Upper lobe of right lung (tissue), 1 donor: Measurements from ENCODE around the gene AGFG1. TPM values are rescaled to one million over a fixed set of nuclear protein-coding genes. Genes with fewer than 3 reads are reported as not detected.

Experiments used
- ATAC-seq: fragments of 200-7000 bp; cut with Tn5 transposase; one replicate; pipeline ENCODE4 v1.9.1; 2020; ENCODE audit warnings: mild to moderate bottlenecking, moderate library complexity
- DNase-seq: peaks from one replicate; pipeline ENCODE4 v3.0.0-alpha.2; 2020
- H3K27ac ChIP-seq: fragments of 200-600 bp; one replicate; pipeline ENCODE4 v1.8.0; 2022
- H3K27me3 ChIP-seq: fragments of 200-600 bp; one replicate; pipeline ENCODE4 v1.8.0; 2022; ENCODE audit warnings: mild to moderate bottlenecking
- H3K36me3 ChIP-seq: fragments of 200-600 bp; one replicate; pipeline ENCODE4 v1.8.0; 2022
- H3K4me1 ChIP-seq: fragments of 200-600 bp; one replicate; pipeline ENCODE4 v1.8.0; 2022
- H3K4me3 ChIP-seq: fragments of 200-600 bp; one replicate; pipeline ENCODE4 v1.8.0; 2022; ENCODE audit warnings: mild to moderate bottlenecking
- H3K9me3 ChIP-seq: fragments of 200-600 bp; one replicate; pipeline ENCODE4 v1.8.0; 2022
- CTCF ChIP-seq: fragments of 200-600 bp; IDR thresholded peaks from one replicate; pipeline ENCODE4 v1.8.0; 2022; ENCODE audit warnings: antibody characterized with exemption
- intact Hi-C: fragments of 100-400 bp; cut with DNase I; formaldehyde crosslinking; loops from one replicate; pipeline ENCODE4 v1.11.0; 2022
- total RNA-seq: library from RNA; stranded (reverse); fragmentation: NEBNext Ultra II Directional; extraction: Animal tissue kit (Norgen Biotek cat#: 25700); gene quantifications from one replicate; pipeline ENCODE4 v1.2.1, GENCODE V29; 2021
- donor health status: DM: no; HTN: yes; CAD: no; lungs with severe emphysema.

Gene AGFG1
- total RNA-seq, 1 donor from 2014 or later = 92.9 TPM

- H3K4me1 ChIP-seq = peaks cover 20% of the 10 kb centered on the region
- no peaks in the 10 kb centered on the region for H3K27me3 ChIP-seq
- H3K9me3 ChIP-seq = no peaks in the 10 kb centered on the region
- no peak overlapping the region for H3K27ac ChIP-seq
- DNase-seq = no peak
- H3K36me3 ChIP-seq = no peaks in the 10 kb centered on the region
- no peak for ATAC-seq
- H3K4me3 ChIP-seq = no peak overlapping the region
- no peak for TF ChIP-seq CTCF
- intact Hi-C loops = no loop called here
Observed at GRCh38 chr2:227486688-227487087, 14.7 kb downstream of the AGFG1 start.

- no peak overlapping the region for H3K27ac ChIP-seq
- peaks cover 8% of the 10 kb centered on the region for H3K36me3 ChIP-seq
- H3K9me3 ChIP-seq = no peaks in the 10 kb centered on the region
- ATAC-seq (no peak), DNase-seq (no peak)
- no peak overlapping the region for H3K4me3 ChIP-seq
- intact Hi-C loops = no loop called here
- peaks cover 16% of the 10 kb centered on the region for H3K4me1 ChIP-seq
- H3K27me3 ChIP-seq = no peaks in the 10 kb centered on the region
- TF ChIP-seq CTCF = no peak
Observed at GRCh38 chr2:227488045-227488444, 16.1 kb downstream of the AGFG1 start.

- no peak for ATAC-seq
- TF ChIP-seq CTCF = no peak
- intact Hi-C loops = no loop called here
- no peak for DNase-seq
- Histone ChIP-seq H3K27ac (no peak overlapping the region), H3K4me1 (peaks cover 10% of the 10 kb centered on the region), H3K27me3 (no peaks in the 10 kb centered on the region), H3K9me3 (no peaks in the 10 kb centered on the region), H3K4me3 (no peak overlapping the region), H3K36me3 (peaks cover 17% of the 10 kb centered on the region)
Observed at GRCh38 chr2:227491386-227491785, 19.4 kb downstream of the AGFG1 start.

GRCh38 chr2:227493524-227493923, 21.6 kb downstream of the AGFG1 start:
- H3K27ac ChIP-seq = no peak overlapping the region
- peaks cover 12% of the 10 kb centered on the region for H3K4me1 ChIP-seq
- peaks cover 17% of the 10 kb centered on the region for H3K36me3 ChIP-seq
- intact Hi-C loops = no loop called here
- ATAC-seq (no peak), DNase-seq (no peak)
- no peaks in the 10 kb centered on the region for H3K27me3 ChIP-seq
- no peaks in the 10 kb centered on the region for H3K9me3 ChIP-seq
- H3K4me3 ChIP-seq = no peak overlapping the region
- TF ChIP-seq CTCF = no peak

GRCh38 chr2:227497158-227497557, 25.2 kb downstream of the AGFG1 start:
- intact Hi-C loops = no loop called here
- Histone ChIP-seq H3K27ac (no peak overlapping the region), H3K9me3 (no peaks in the 10 kb centered on the region), H3K27me3 (no peaks in the 10 kb centered on the region), H3K4me1 (peaks cover 2% of the 10 kb centered on the region), H3K4me3 (no peak overlapping the region), H3K36me3 (peaks cover 16% of the 10 kb centered on the region)
- DNase-seq (no peak), ATAC-seq (no peak)
- TF ChIP-seq CTCF = no peak

GRCh38 chr2:227499627-227500300, 27.8 kb downstream of the AGFG1 start:
- Histone ChIP-seq H3K4me1 (peaks cover 21% of the 10 kb centered on the region), H3K36me3 (peaks cover 7% of the 10 kb centered on the region), H3K27ac (no peak overlapping the region), H3K27me3 (no peaks in the 10 kb centered on the region), H3K9me3 (no peaks in the 10 kb centered on the region), H3K4me3 (no peak overlapping the region)
- no peak for TF ChIP-seq CTCF
- intact Hi-C loops = no loop called here
- ATAC-seq (no peak), DNase-seq (no peak)
